Fibroblast of skin of scalp (primary cell): ENCODE data around the gene LRMDA.

Experiments used
- DNase-seq: peaks from one replicate; pipeline ENCODE4 v3.0.0-alpha.2; 2013

LRMDA gene

GRCh38 chr10:75542906-75543305 lies 111.5 kb downstream of the LRMDA start:
- DNase-seq: peak; percentile 91

- peak; percentile 60 for DNase-seq
These were observed 113.0 kb downstream of the LRMDA start for GRCh38 chr10:75544386-75544785.

GRCh38 chr10:75544993-75545706 lies 113.7 kb downstream of the LRMDA start:
- peak; percentile 87 for DNase-seq

- peak; percentile 58 for DNase-seq
These were observed 114.6 kb downstream of the LRMDA start for GRCh38 chr10:75546004-75546403.

GRCh38 chr10:75547391-75548298 lies 116.2 kb downstream of the LRMDA start:
- DNase-seq: peak; percentile 96

GRCh38 chr10:75548356-75548755 lies 116.9 kb downstream of the LRMDA start:
- no peak for DNase-seq

GRCh38 chr10:75550191-75550590 lies 118.8 kb downstream of the LRMDA start:
- DNase-seq: no peak

- no peak for DNase-seq
These were observed 120.7 kb downstream of the LRMDA start for GRCh38 chr10:75552171-75552570.

- no peak for DNase-seq
These were observed 122.1 kb downstream of the LRMDA start for GRCh38 chr10:75553550-75553949.

- no peak for DNase-seq
These were observed 123.9 kb downstream of the LRMDA start for GRCh38 chr10:75555323-75555722.

GRCh38 chr10:75556320-75556719 lies 124.9 kb downstream of the LRMDA start:
- no peak for DNase-seq

- no peak for DNase-seq
These were observed 134.1 kb downstream of the LRMDA start for GRCh38 chr10:75565286-75566251.

- no peak for DNase-seq
These were observed 137.2 kb downstream of the LRMDA start for GRCh38 chr10:75568450-75569130.

GRCh38 chr10:75569506-75569905 lies 138.1 kb downstream of the LRMDA start:
- DNase-seq: no peak

- no peak for DNase-seq
These were observed 141.1 kb downstream of the LRMDA start for GRCh38 chr10:75572478-75572877.

- no peak for DNase-seq
These were observed 144.5 kb downstream of the LRMDA start for GRCh38 chr10:75575940-75576339.

GRCh38 chr10:75582102-75582501 lies 150.7 kb downstream of the LRMDA start:
- DNase-seq: no peak

- DNase-seq: no peak
These were observed 153.9 kb downstream of the LRMDA start for GRCh38 chr10:75585294-75585693.

GRCh38 chr10:75586814-75587213 lies 155.4 kb downstream of the LRMDA start:
- no peak for DNase-seq

GRCh38 chr10:75588031-75588430 lies 156.6 kb downstream of the LRMDA start:
- no peak for DNase-seq

GRCh38 chr10:75589895-75590654 lies 158.7 kb downstream of the LRMDA start:
- no peak for DNase-seq
